ENCODE results near the gene SAA2. TPM values are rescaled to one million over a fixed set of nuclear protein-coding genes. Genes with fewer than 3 reads are reported as not detected.

Gene SAA2
- total RNA-seq, 1 experiment from 2014 or later: not detected

DNA sequence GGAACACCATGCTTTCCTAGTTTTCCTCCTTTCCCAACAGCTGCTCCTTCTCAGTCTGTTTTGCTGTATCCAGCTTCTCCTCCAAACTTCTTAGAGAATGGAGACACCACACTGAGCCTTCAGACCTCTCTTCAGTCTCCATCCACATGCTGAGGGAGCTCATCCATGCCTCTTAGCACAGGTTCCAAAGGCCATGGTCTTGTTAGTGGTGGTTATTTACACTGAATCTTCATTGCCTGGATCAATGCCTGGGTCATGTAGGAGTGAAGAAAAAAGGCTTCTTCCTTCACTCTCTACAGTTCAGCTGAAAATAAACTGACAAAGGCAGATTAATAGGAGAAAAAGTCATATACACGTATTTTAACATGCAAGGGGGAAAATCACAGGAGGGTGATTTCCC, 8.8 kb downstream of the SAA2 start:
- Histone ChIP-seq H3K4me3 (no peak overlapping the region), H3K27ac (no peak overlapping the region), H3K9me3 (replicated peaks) (no peaks in the 10 kb centered on the region; the same call in 1 of the 2 replicates), H3K36me3 (no peaks in the 10 kb centered on the region), H3K4me1 (replicated peaks) (no peaks in the 10 kb centered on the region; the same call in 1 of the 2 replicates), H3K27me3 (replicated peaks) (peaks cover 39% of the 10 kb centered on the region)
- no peak for DNase-seq (ENCODE audit: low read depth in 1 of 2, low spot score in 2 of 2)

DNA sequence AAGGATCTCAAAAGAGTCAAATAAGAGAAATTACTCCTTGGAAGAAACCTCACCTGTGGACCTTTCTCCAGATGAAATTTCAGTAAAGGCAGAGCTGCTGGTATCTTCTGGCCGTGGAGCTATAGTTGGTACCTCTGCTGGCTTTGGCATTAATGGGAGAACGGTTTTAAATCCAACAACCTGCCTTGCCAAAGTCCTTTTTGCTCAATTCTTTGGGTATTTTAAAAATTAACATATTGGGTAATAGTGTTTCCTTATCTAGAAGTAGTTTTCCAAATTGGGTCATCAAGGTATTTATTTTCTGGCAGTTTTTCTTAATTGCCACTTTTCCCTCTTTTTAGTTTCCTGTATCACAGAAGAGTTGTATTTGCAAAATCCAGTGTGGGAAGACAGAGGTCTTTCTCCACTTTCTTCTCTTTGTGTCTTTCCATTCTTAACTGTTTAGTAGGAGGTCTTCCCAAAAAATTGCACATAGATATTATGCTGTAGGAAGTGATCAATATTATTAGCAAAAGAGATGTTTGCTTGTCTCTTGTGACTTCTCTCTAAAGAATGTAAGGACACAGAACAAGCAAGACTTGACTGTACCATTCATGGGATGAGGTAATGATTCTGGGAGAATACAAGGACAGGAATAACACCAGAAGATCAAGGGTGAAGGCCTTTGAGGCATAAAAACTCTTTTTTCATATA, 11.7 kb downstream of the SAA2 start, which contains the start of gene SAA4:
TSS of gene SAA4 (minus strand) at position 139 of the 693 bp plus-strand sequence. CDS start 876 bp downstream, outside the sequence.
- Histone ChIP-seq H3K27ac (no peak within 1 kb of the TSS), H3K36me3 (no peaks in the 10 kb centered on the region), H3K4me1 (replicated peaks) (no peaks in the 10 kb centered on the region), H3K27me3 (replicated peaks) (peaks cover 49% of the 10 kb centered on the region), H3K4me3 (no peak within 1 kb of the TSS), H3K9me3 (replicated peaks) (no peaks in the 10 kb centered on the region)
- no peak for DNase-seq (ENCODE audit: low read depth in 1 of 2, low spot score in 2 of 2)

DNA sequence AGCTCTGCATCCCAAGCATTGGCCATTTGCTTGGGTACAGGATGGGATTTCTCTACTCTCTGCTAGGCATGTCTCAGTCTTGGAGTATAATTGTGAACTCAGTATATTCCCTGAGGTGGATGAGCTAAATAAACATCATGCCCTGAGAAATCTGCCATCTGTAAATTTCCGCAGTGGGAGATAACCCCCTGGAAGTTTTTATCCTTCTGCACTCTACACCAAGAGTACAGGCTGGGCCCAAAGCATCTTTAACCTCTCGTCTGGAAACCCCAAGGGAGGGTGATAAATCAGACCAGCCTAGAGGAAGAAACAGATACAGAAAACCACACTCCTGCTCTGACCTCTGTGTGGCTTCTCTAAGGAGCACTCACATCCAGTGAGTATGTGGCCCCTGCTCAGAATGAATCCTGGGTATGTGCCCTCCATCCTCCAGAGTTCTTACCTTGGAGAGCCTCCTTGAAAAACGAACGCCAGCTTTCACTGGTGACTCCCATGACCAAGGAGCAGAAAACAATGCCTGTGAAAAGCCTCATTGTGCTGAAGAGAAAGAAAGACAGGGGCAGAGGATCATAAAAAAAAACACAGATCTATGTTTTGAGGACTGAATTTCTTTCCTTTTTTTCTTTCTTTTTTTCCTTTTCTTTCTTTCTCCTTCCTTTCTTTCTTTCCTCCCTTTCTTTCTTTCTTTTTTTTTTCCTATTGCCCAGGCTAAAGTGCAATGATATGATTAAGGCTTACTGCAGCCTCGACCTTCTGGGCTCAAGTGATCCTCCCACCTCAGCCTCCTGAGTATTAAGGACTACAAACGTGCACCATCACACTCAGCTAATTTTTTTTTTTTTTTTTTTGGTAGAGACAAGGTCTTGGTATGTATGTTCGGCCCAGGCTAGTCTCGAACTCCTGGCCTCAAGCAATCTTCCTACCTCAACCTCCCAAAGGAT, 12.8 kb downstream of the SAA2 start:
- Histone ChIP-seq H3K9me3 (replicated peaks) (no peaks in the 10 kb centered on the region), H3K27me3 (replicated peaks) (peaks cover 49% of the 10 kb centered on the region), H3K27ac (no peak overlapping the region), H3K4me3 (no peak overlapping the region), H3K4me1 (replicated peaks) (no peaks in the 10 kb centered on the region), H3K36me3 (no peaks in the 10 kb centered on the region)
- no peak for DNase-seq (ENCODE audit: low read depth in 1 of 2, low spot score in 2 of 2)

DNA sequence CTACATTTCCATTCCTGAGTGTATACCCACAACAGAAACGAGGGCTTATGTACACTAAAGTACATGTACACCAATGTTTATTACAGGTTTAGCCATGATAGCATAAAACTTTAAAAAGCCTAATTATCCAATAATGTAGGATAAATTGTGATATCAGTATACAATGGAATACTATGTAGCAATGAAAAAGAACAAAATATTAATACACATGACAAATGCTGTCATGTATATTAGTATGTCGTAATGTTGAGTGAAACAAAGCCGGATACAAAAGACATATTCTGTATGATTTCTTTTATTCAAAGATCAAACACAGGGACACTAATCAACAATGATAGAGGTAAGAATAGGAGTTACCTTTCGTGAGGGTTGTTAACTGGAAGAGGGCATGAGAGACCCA, 14.6 kb downstream of the SAA2 start:
- no peaks in the 10 kb centered on the region for H3K4me1 ChIP-seq (replicated peaks)
- H3K4me3 ChIP-seq: no peak overlapping the region
- no peak overlapping the region for H3K27ac ChIP-seq
- H3K9me3 ChIP-seq (replicated peaks): no peaks in the 10 kb centered on the region
- peaks cover 43% of the 10 kb centered on the region for H3K27me3 ChIP-seq (replicated peaks)
- H3K36me3 ChIP-seq: no peaks in the 10 kb centered on the region
- DNase-seq (ENCODE audit: low read depth in 1 of 2, low spot score in 2 of 2): no peak

DNA sequence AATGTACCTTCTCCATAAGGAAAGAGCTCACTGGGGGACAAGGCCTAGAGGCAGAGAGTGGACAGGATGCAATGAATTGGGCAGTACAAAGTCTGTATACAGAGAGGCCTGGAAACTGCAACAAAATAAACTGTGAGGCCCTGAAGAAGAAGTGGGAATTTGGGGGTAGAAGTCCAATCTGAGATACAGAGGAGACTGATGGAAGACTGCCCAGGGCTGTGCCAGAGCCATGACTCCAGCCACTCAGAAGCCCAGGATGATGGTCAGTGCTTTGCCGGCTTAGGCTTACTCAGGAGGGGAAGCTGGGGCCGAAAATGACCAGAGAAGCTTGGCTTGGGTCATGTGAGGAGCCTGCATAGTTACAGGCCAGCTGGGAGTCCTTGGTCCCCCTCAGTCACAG, 17.6 kb downstream of the SAA2 start:
- Histone ChIP-seq H3K9me3 (replicated peaks) (no peaks in the 10 kb centered on the region), H3K27ac (no peak overlapping the region), H3K27me3 (replicated peaks) (peaks cover 18% of the 10 kb centered on the region; the same call in 1 of the 2 replicates), H3K4me1 (replicated peaks) (no peaks in the 10 kb centered on the region), H3K36me3 (no peaks in the 10 kb centered on the region), H3K4me3 (no peak overlapping the region)
- no peak for DNase-seq (ENCODE audit: low read depth in 1 of 2, low spot score in 2 of 2)

DNA sequence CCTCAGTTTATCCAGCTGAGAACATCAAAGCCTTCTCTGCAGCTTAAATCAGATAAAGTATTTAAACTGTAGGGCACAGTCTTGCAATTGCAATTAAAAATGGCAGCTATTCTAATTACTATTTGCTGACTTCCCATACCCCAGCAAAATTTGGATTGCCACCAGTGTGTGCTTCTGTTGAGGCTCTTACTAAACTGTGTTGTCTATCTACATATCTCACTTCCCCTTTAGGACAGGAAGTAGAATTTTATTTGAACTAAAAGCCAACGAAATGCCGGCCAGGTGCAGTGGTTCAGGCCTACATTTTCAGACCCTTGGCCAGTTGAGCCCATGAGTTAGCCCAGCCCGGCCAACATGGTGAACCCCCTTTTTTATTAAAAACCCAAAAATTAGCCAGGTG, 19.0 kb downstream of the SAA2 start:
- Histone ChIP-seq H3K4me1 (replicated peaks) (no peaks in the 10 kb centered on the region), H3K36me3 (no peaks in the 10 kb centered on the region), H3K27ac (no peak overlapping the region), H3K4me3 (no peak overlapping the region), H3K9me3 (replicated peaks) (no peaks in the 10 kb centered on the region), H3K27me3 (replicated peaks) (peaks cover 9% of the 10 kb centered on the region; the same call in 1 of the 2 replicates)
- no peak for DNase-seq (ENCODE audit: low read depth in 1 of 2, low spot score in 2 of 2)

DNA sequence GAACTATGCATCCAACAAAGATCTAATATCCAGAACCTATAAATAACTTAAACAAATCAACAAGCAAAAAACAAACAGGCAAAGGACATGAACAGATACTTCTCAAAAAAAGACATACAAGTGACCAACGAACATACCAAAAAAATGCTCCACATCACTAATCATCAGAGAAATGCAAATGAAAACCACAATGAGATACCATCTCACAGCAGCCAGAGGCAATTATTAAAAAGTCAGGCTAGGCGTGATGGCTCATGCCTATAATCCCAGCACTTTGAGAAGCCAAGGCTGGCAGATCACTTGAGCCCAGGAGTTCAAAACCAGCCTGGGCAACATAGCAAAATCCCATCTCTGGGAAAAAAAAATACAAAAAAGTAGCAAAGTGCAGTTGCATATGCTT, 22.6 kb downstream of the SAA2 start:
- DNase-seq (ENCODE audit: low read depth in 1 of 2, low spot score in 2 of 2): no peak
- H3K27me3 ChIP-seq (replicated peaks): 0 out of 2 replicates have a peak, but pooled peaks cover 2% of the 10 kb centered on the region

DNA sequence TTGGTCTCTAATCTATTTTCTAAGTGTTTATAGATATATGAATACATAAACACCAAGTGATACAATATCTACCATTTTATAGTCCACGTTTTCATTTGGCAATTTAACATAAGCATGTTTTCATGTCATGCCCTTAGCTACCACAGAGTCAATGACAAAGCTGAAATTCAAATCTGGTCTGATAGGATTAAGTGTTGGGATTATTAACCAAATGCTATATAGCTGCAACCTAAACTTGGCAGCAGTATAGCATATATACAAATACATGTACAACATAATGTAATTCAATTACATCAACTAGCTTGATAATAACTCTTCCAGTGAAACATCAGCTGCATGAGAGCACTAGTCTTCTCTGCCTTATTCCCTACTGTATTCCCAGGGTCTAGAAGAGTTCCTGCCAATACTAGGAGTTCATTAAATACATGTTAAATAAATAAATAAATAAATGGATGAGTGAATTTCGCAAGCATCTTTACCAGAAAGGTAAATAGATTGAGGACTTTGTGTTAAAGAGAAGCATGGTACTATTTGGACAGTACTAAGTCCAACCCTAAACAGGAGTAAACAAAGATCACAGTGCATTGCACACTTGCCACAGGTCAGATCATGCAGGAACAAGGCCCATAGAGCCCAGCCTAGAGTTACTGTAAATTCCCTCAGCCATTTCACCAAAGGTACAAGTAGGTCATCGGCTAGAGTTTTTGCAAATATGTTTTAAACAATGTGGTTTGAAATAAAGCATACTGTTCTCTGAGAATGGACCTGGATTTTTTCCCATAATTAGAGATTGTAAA, 24.7 kb downstream of the SAA2 start:
- H3K4me3 ChIP-seq: no peak overlapping the region
- 0 out of 2 replicates have a peak, but pooled peaks cover 2% of the 10 kb centered on the region for H3K27me3 ChIP-seq (replicated peaks)
- H3K9me3 ChIP-seq (replicated peaks): no peaks in the 10 kb centered on the region
- no peaks in the 10 kb centered on the region for H3K36me3 ChIP-seq
- no peak for DNase-seq (ENCODE audit: low read depth in 1 of 2, low spot score in 2 of 2)
- H3K27ac ChIP-seq: no peak overlapping the region
- H3K4me1 ChIP-seq (replicated peaks): no peaks in the 10 kb centered on the region

More for the DNA sequence above, 22.6 kb downstream of the SAA2 start:
- H3K27ac ChIP-seq: no peak overlapping the region
- no peaks in the 10 kb centered on the region for H3K4me1 ChIP-seq (replicated peaks)
- H3K4me3 ChIP-seq: no peak overlapping the region
- H3K9me3 ChIP-seq (replicated peaks): no peaks in the 10 kb centered on the region
- H3K36me3 ChIP-seq: no peaks in the 10 kb centered on the region

DNA sequence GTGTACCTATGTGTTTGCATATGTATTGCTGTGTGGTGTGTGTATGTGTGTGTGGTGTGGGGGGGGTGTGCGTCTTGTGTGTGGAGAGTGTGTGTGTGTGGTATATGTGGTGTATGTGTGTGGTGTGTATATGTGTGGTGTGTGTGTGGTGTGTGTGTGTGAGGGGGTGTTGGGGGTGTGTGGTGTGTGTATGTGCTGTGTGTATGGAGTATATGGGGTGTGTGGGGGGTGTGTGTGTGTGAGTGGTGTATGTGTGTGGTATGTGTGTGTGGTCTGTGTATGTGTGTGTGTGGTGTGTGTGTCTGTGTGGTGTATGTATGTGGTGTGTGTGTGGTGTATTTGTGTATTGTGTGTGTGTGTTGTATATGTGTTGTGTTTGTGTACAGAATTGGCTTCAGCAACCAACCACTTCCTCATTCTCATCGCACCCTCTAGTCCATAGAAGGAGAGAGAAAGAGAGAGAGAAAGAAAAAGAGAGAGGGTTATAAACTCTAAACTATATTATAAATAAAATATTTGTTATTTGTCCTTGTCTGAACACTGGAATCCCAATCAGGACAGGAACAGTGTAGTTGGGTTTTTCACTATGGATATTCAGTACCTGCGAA, 25.6 kb downstream of the SAA2 start:
- Histone ChIP-seq H3K4me3 (no peak overlapping the region), H3K9me3 (replicated peaks) (no peaks in the 10 kb centered on the region), H3K36me3 (no peaks in the 10 kb centered on the region), H3K27ac (no peak overlapping the region), H3K4me1 (replicated peaks) (no peaks in the 10 kb centered on the region), H3K27me3 (replicated peaks) (peaks cover 4% of the 10 kb centered on the region; the same call in 1 of the 2 replicates)
- no peak for DNase-seq (ENCODE audit: low read depth in 1 of 2, low spot score in 2 of 2)

DNA sequence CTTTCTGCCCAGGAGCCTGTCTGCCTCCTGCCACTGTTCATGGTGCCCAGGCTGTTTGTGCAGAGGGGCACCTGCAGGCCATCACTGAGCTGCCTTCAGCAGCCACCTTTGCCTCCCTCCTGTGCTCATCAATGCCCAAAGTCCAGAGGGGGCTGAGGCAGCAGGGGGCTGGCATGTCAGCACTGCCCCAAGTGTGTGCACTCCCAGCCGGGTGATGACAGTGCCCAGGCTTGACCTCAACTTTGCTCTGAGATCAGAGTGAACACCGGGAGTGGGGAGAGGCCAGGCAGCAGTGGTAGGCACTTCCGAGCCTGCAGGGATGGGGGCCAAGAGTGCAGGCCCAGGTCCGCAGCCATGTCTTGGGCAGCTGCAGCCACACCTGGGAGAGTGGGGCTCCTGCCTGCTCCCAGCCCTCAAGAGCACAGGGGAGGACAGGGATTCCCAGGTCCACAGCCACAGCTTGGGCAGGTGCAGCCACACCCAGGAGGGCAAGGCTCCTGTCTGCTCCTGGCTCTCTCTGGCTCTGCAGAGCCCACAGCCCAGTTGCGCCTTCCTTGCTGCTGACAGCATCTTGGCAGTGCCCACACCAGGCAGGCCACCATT, 27.1 kb downstream of the SAA2 start:
- H3K4me3 ChIP-seq: no peak overlapping the region
- H3K36me3 ChIP-seq: no peaks in the 10 kb centered on the region
- no peaks in the 10 kb centered on the region for H3K9me3 ChIP-seq (replicated peaks)
- H3K27ac ChIP-seq: no peak overlapping the region
- H3K27me3 ChIP-seq (replicated peaks): peaks cover 11% of the 10 kb centered on the region; the same call in 1 of the 2 replicates
- DNase-seq (ENCODE audit: low read depth in 1 of 2, low spot score in 2 of 2): no peak
- no peaks in the 10 kb centered on the region for H3K4me1 ChIP-seq (replicated peaks)

DNA sequence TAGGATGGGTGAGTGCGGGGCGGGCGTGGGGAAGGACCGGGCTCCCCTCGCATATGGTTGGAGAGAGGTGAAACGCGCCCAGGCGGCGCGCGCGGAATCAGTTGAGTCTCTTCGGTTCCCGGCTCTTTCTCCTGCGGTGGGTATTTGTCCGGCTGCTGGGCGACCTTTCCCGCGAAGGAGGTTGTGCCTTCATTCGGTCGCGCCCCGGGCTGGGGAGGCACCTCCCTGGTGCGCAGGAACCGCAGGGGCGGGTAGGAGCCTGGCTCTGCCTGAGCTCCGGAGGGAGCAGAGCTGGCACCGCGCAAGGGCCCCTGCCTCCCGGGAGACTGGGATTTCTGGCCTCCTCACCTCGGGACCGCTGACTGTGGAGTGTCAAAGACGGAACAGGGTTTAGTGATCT, 39.4 kb downstream of the SAA2 start:
- no peaks in the 10 kb centered on the region for H3K36me3 ChIP-seq
- peaks cover 27% of the 10 kb centered on the region for H3K27me3 ChIP-seq (replicated peaks)
- no peaks in the 10 kb centered on the region for H3K4me1 ChIP-seq (replicated peaks)
- H3K27ac ChIP-seq: no peak overlapping the region
- DNase-seq (ENCODE audit: low read depth in 1 of 2, low spot score in 2 of 2): no peak
- no peak overlapping the region for H3K4me3 ChIP-seq
- no peaks in the 10 kb centered on the region for H3K9me3 ChIP-seq (replicated peaks)

DNA sequence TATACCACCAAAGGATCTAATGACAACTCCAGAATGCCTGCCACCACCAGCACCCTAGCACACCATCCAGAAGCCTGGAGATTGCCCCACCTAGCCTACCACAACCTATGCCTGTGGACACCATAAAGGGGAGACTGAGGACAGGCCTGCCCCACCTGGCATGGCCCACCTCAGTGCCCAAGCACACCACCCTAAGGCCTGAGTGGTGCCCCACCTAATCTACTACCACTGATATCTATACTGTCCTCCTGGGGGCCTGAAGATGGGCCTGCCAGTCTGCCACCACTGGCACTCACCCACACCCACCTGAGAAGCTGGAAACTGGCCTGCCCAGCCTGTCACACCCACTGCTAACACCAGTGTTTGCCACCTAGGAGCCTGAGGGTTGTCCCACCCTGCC, 43.7 kb downstream of the SAA2 start:
- no peaks in the 10 kb centered on the region for H3K4me1 ChIP-seq (replicated peaks)
- H3K36me3 ChIP-seq: no peaks in the 10 kb centered on the region
- H3K27me3 ChIP-seq (replicated peaks): peaks cover 18% of the 10 kb centered on the region
- H3K4me3 ChIP-seq: no peak overlapping the region
- no peak for DNase-seq (ENCODE audit: low read depth in 1 of 2, low spot score in 2 of 2)
- H3K9me3 ChIP-seq (replicated peaks): no peaks in the 10 kb centered on the region
- H3K27ac ChIP-seq: no peak overlapping the region

DNA sequence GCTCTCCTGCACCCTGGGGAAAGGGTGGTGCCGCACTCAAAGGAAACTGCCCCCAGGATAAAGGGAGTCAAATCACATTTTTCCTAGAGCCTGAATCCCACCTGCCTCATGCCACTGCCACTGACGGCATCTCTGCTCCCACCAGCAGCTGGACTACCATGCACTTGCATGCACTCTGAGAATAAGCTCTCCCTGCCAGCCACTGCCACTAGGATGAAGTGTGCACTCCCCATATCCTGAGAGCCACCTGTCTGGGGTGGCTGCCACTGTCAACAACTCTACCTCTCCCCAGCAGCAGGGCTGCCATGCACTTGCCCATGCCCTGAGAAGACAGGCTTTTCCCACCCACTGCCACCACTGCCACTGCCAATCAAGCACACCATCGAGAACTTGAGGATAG, 44.2 kb downstream of the SAA2 start:
- H3K9me3 ChIP-seq (replicated peaks): no peaks in the 10 kb centered on the region
- no peaks in the 10 kb centered on the region for H3K36me3 ChIP-seq
- no peak for DNase-seq (ENCODE audit: low read depth in 1 of 2, low spot score in 2 of 2)
- H3K4me1 ChIP-seq (replicated peaks): no peaks in the 10 kb centered on the region
- H3K27ac ChIP-seq: no peak overlapping the region
- no peak overlapping the region for H3K4me3 ChIP-seq
- peaks cover 17% of the 10 kb centered on the region for H3K27me3 ChIP-seq (replicated peaks)
